Aorta (tissue), 5 donors: Measurements from ENCODE around the gene DGCR6L. TPM values are rescaled to one million over a fixed set of nuclear protein-coding genes. Genes with fewer than 3 reads are reported as not detected.
"Not testable (repeated sequence)": the region's sequence is repeated elsewhere in the genome, so short reads cannot be mapped to it uniquely, and the experiment has no call there.

ENCODE experiments used
- ATAC-seq: fragments of 200-7000 bp; cut with Tn5 transposase; one replicate; pipeline ENCODE4 v1.9.1; 2022; ENCODE audit warnings: moderate library complexity; ENCODE audit not compliant: low FRiP score
- DNase-seq, 2 donors: peaks; one replicate each; pipeline ENCODE4 v3.0.0-alpha.2; 2020
- H3K27ac ChIP-seq, 2 donors: one replicate each; pipeline ENCODE4 v1.5.1; 2013; ENCODE audit warnings: low read length in 2 of 2, mild to moderate bottlenecking in 2 of 2, moderate library complexity in 2 of 2, control low read depth in 1 of 2, inconsistent platforms in 1 of 2, low read depth in 1 of 2
- H3K27me3 ChIP-seq, 2 donors: one replicate each; pipeline ENCODE4 v1.6.1; 2013; ENCODE audit warnings: control low read depth in 1 of 2, low read length in 1 of 2, mild to moderate bottlenecking in 1 of 2, moderate library complexity in 1 of 2; ENCODE audit not compliant: insufficient read depth in 2 of 2, control insufficient read depth in 1 of 2
- H3K36me3 ChIP-seq, 2 donors: one replicate each; pipeline ENCODE4 v1.6.1; 2013; ENCODE audit warnings: control low read depth in 1 of 2, low read length in 1 of 2, mild to moderate bottlenecking in 1 of 2; ENCODE audit not compliant: insufficient read depth in 2 of 2, control insufficient read depth in 1 of 2
- H3K4me1 ChIP-seq, 2 donors: one replicate each; pipeline ENCODE4 v1.6.1; 2013; ENCODE audit warnings: low read length in 2 of 2, control low read depth in 1 of 2, mild to moderate bottlenecking in 1 of 2, moderate library complexity in 1 of 2; ENCODE audit not compliant: insufficient read depth in 2 of 2, control insufficient read depth in 1 of 2
- H3K4me3 ChIP-seq, 2 donors: one replicate each; pipeline ENCODE4 v1.5.1; 2013; ENCODE audit warnings: low read length in 2 of 2, control low read depth in 1 of 2, mild to moderate bottlenecking in 1 of 2
- H3K9me3 ChIP-seq: one replicate; pipeline ENCODE4 v1.6.1; 2013; ENCODE audit warnings: mild to moderate bottlenecking, low read length; ENCODE audit not compliant: control insufficient read depth
- WGBS, 2 donors: extraction: QIAGEN DNeasy Blood & Tissue Kit; methylation state at CpG; one replicate each; pipeline ENCODE4 v1.1.7; 2013; 5-methylcytosine and 5-hydroxymethylcytosine counted together
- intact Hi-C, 2 donors: fragments of 100-400 bp; cut with DNase I; formaldehyde crosslinking; loops; one replicate each; pipeline versions ENCODE4 v1.14.2 to v1.15.0; 2022
- polyA plus RNA-seq, 2 donors: library from polyadenylated mRNA; stranded (reverse); fragments of 200-250 nt; gene quantifications; one replicate each; pipeline ENCODE4 v1.2.3, GENCODE V29; 2013
- total RNA-seq, 2 donors: library from RNA; stranded (reverse); fragmentation: NEBNext Ultra II Directional; extraction: Animal tissue kit (Norgen Biotek cat#: 25700); gene quantifications; one replicate each; pipeline ENCODE4 v1.2.1, GENCODE V29; 2021
- donor health status: healthy with polysubstance abuse.
- donor health status: Bipolar disorder and iron deficiency.
- donor health status: DM: no; HTN: no; CAD: no.
- donor health status: DM: no; HTN: no; CAD: no.
- donor health status: DM: yes; HTN: yes; CAD: no.

DGCR6L gene
- total and polyA plus RNA-seq, 4 donors = 24.1 to 73.5 (median 51.1) TPM

DNA sequence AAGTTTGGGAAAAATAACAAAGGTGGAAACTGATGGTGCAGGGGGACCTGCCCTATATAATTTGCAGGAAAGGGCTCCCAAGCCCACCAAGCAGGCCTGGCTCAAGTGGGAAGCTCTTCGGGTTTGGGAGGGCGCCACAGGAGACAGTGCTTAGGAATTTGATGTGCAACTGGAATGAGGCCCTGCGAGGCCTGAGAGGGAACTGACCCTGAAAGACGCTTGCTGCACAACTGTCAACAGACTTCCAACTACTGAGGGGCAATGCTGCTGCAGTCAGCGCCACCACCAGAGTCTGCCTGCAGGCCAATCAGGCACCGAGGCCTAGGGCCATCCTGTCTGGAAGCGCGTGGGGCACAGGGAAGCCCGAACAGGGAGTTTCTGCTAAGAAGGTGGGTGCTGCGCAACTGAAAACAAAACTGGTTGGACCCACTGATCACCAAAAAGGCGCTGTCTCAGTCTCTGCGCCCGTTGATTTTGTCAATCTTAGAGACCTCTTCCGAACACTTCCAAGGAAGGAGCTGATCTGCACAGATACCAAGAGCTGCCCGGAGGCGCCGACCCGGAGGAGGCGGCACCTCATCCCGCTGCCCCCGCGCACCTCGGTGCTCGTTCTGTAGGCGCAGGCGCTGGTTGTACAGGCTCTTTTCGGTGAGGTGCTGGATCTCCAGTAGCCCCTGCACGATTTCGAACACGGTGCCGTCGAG, 667 bp downstream of the DGCR6L start:
- 4% methylated on average over 32 of the region's 32 CpGs for WGBS, 2 donors
- no peaks in the 10 kb centered on the region for H3K36me3 ChIP-seq
- no peaks in the 10 kb centered on the region for H3K4me1 ChIP-seq
- H3K27ac ChIP-seq = no peak overlapping the region
- ATAC-seq (no peak), DNase-seq (peak in 1 of 2 donors; percentile 68)
- peak overlapping the region; percentile 39 to 67 for H3K4me3 ChIP-seq
- no peaks in the 10 kb centered on the region for H3K27me3 ChIP-seq
- H3K9me3 ChIP-seq = no peaks in the 10 kb centered on the region
- intact Hi-C loops = no loop called here

DNA sequence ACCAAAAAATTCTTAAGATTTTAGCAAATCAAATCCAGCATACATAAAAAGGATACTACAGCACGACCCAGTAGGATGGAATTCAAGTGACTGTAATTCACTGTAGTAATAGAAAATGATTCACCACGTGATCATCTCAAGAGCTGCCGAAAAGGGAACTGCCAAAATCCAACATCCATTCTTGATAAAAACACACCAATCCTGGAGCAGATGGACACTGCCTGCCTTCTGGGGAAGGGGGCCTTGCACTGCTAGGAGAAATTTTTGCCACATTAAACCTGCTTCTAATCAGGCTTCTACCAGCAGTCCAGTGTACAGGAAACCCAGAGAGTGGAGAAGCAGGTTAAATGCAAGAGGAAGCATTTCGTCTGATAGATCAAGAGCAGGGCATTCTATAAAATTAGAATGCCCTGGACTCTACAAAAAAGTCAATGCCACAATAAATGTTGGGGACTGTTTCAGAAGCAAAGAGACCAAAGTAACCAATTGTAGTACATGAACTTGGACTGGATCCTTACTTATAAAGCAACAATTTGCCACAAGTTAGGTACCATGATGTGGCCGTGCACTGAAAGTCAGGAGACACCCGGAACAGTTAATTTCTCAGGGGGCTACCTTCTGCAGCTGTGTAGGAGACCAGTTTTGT, 1.7 kb downstream of the DGCR6L start:
- H3K4me1 ChIP-seq, H3K27me3 ChIP-seq, H3K9me3 ChIP-seq, DNase-seq, H3K27ac ChIP-seq, H3K4me3 ChIP-seq, ATAC-seq, H3K36me3 ChIP-seq, intact Hi-C loops: not testable (repeated sequence)
- 60 to 63% methylated on average over 6 of the region's 6 CpGs for WGBS, 2 donors

DNA sequence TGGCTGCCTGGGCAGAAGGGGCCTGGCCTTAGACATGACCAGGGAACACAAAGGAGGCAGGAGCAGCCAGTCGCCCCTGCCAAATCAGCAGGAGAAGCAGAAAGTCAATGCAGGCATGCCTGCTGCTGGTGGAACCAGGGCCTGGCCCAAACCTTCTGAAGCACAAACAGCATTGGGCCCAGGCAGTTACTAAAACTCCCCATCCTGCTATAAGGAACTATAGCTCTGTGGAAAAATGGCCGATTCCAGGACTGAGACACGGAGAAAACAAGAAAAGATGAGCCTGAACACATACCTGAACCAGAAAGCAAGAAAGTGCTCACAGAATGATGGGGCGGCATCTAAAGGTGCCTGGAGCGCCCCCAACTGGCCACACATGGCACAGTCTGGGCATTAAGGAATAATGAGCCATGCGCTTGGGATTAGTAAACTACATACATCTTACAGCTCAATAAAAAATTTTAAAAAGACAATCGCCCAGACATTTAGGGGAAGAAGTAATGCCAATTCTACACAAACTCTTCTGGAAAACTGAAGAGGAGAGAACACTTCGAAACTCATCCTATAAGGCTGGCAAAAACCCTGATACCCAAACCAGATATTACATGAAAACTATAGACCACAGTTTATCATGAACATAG, 2.3 kb downstream of the DGCR6L start:
- WGBS, 2 donors = 50 to 59% methylated on average over 8 of the region's 8 CpGs
- H3K27ac ChIP-seq, H3K9me3 ChIP-seq, ATAC-seq, H3K4me3 ChIP-seq, H3K36me3 ChIP-seq, H3K4me1 ChIP-seq, H3K27me3 ChIP-seq, intact Hi-C loops: not testable (repeated sequence)
- peak in 1 of 2 donors; percentile 51 for DNase-seq

DNA sequence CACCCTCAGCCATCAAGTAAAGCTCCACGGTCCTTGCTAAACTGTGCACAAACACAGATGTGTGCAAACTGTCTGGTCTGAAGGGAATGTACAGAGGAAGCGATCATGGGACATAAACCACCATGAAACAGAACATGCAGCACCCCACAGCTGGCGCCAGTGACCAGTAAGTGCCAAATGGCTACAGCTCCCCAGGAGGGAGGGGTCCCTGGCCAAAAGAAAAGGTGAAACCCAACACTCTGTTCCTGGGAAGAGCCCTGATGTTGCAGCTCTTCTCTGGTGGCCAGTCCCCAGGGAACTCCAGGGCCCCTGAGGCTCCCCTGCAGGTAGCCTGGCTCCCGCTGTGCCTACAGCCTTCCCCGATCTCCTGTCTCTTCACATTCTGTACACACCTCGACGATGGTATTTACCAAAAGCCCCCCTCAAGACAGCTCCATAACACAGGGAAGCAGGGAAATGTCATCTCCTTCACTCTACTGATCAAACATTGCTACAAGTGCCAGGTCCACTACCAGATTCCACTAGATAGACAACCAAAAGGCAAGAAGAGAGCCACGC, 2.9 kb downstream of the DGCR6L start:
- H3K9me3 ChIP-seq = no peaks in the 10 kb centered on the region
- no peaks in the 10 kb centered on the region for H3K4me1 ChIP-seq
- intact Hi-C loops = no loop called here
- no peaks in the 10 kb centered on the region for H3K36me3 ChIP-seq
- DNase-seq (peak in 1 of 2 donors; percentile 59), ATAC-seq (no peak)
- no peak overlapping the region for H3K27ac ChIP-seq
- H3K4me3 ChIP-seq = no peak overlapping the region
- no peaks in the 10 kb centered on the region for H3K27me3 ChIP-seq
- 92% methylated on average over 8 of the region's 8 CpGs for WGBS, 2 donors

DNA sequence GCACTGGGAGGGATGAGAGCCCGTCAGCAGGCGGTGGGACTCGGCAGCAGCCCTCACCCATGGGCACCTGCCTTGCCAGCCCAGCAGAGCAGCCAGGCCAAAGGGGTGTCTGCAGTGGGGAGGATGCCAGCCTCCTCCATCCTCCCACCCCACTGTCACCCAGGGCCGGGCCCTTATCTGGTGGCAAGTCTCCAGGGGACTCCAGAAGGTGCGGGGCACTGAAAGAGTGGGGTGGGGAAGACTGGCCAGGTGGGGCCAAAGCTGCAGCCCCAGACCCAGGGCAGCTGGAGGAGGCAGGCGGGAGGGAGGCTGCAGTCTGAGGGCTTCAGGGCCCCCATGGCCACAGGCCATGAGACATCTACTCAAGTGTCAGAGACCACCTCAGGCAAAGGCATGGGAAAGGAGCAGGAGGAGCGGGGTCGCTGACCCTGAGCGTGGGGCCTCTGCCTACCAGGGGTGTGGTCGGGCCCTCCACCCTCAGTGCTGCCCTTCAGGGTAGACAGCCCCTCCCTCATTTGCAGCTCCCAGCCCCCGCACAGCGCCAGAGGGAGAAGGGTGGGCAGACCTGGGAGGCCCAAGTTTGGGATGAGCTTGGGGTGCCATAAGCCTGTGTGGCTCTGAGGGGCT, 3.5 kb downstream of the DGCR6L start:
- DNase-seq (peak in 1 of 2 donors; percentile 72), ATAC-seq (no peak)
- H3K27me3 ChIP-seq = no peaks in the 10 kb centered on the region
- intact Hi-C loops = no loop called here
- H3K9me3 ChIP-seq = no peaks in the 10 kb centered on the region
- H3K4me3 ChIP-seq = no peak overlapping the region
- no peaks in the 10 kb centered on the region for H3K4me1 ChIP-seq
- H3K36me3 ChIP-seq = no peaks in the 10 kb centered on the region
- WGBS, 2 donors = 74 to 85% methylated on average over 6 to 12 of the region's 12 CpGs
- no peak overlapping the region for H3K27ac ChIP-seq

DNA sequence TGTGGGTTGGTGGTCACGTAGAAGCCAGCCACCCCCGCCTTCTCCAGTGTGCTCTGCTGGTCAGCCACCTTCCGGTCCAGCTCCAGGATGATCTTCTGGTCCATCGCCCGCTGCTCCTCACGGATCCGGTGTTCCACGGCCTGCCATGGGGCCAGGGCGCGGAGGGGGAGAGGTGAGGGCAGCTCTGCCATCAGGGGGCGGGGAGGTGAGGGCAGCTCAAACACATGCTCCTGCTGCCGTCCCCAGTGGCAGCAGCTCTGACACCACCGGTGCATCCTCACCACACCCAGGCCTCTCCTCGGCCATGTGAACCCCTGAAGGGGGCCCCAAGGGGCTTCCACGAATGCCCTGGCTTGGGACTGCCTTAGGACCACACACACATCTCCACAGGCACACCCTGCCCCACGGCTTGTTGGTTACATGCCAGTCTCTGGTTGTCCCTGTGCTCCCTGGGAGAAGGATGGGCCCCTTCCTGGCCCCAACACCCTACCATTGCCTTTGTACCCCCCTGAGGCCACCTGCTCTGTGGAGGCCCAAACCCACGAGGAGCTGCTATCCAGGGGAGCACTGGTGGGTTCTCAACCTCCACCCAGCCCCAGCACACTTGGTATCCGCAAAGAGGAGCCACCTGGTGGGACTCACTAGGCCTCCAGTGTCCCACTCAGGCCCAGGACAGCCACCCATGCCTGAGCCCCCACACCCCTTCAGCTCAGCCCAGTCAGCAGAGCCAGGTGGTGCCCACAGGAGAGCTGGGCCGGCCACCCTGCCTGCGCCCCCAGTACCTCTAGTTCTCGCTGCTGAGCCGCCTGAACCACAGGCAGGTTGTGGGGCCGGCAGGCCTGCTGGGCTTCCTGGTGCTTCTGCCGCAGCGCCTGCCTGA, 4.3 kb downstream of the DGCR6L start:
- Histone ChIP-seq H3K36me3 (no peaks in the 10 kb centered on the region), H3K27me3 (no peaks in the 10 kb centered on the region), H3K27ac (no peak overlapping the region), H3K9me3 (no peaks in the 10 kb centered on the region), H3K4me1 (no peaks in the 10 kb centered on the region), H3K4me3 (no peak overlapping the region)
- intact Hi-C loops = no loop called here
- ATAC-seq (no peak), DNase-seq (peak in 1 of 2 donors; percentile 73)
- WGBS, 2 donors = 86 to 88% methylated on average over 15 to 25 of the region's 25 CpGs

DNA sequence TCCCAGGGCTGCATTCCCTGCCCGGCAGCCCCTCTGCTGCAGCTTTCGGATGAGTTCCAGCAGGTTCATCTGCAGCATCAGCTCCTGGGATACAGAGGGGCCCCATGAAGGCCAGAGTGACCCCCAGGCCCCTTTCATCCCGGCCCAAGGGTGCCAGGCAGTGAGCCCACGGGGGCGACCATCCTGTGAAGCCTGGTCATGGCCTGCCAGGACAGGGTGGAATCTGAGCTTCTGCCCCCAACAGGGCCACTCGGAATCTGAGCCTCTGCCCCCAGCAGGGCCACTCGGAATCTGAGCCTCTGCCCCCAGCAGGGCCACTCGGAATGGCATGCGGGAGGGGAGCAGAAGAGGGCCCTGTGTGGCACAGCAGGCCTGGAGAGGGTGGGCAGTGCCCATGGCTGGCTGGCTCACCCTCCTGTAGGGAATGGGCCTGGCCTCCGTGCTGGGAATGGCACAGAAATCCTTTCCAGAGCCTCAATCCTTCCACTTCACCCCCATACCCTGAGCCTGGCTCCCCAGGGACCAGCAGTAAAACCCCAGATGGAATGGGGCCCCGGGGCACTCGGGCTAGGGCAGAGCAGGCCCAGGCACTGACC, 5.0 kb downstream of the DGCR6L start:
- H3K4me1 ChIP-seq, ATAC-seq, intact Hi-C loops, H3K9me3 ChIP-seq, H3K27ac ChIP-seq, H3K36me3 ChIP-seq, H3K4me3 ChIP-seq, H3K27me3 ChIP-seq: not testable (repeated sequence)
- 83 to 87% methylated on average over 12 of the region's 12 CpGs for WGBS, 2 donors
- DNase-seq = peak in 1 of 2 donors; percentile 68
